T-cell (primary cell): Measurements from ENCODE around the gene OSGIN1. TPM values are rescaled to one million over a fixed set of nuclear protein-coding genes. Genes with fewer than 3 reads are reported as not detected.

Experiments
- ATAC-seq, 4 experiments: fragments of 200-7000 bp in 3 of 4; fragments of 150-1000 bp in 1 of 4; cut with Tn5 transposase; replicated peaks in 1 of 4; 1 replicate in 3 of 4; 2 replicates in 1 of 4; pipeline ENCODE4 v1.10.0; 2021; ENCODE audit warnings: moderate library complexity in 3 of 4, mild to moderate bottlenecking in 2 of 4, moderate number of reproducible peaks in 1 of 4
- CTCF ChIA-PET, 2 donors: fragments of 300-600 bp; sonication (Branson Sonifier 250); formaldehyde crosslinking; loops; one replicate each; lab custom pipeline; 2022; ENCODE audit warnings: antibody characterized with exemption in 2 of 2; lab: Charles Lee
- POLR2A ChIA-PET, 2 donors: fragments of 300-600 bp; sonication (Branson Sonifier 250); formaldehyde crosslinking; loops; one replicate each; lab custom pipeline; 2022; ENCODE audit warnings: antibody characterized with exemption in 2 of 2; lab: Charles Lee
- DNase-seq, 35 experiments: peaks; one replicate each; pipeline versions ENCODE4 v3.0.0 to v3.0.0-alpha.2; 2013 to 2023
- H3K27ac ChIP-seq: one replicate; pipeline ENCODE4 v1.5.1; 2013; ENCODE audit warnings: low read length
- H3K27me3 ChIP-seq, 2 experiments: replicated peaks in 1 of 2; 1 replicate in 1 of 2; 2 replicates in 1 of 2; pipeline versions ENCODE4 v1.6.1 to v1.7.0; 2013; ENCODE audit warnings: low read length in 1 of 2, mixed read lengths in 1 of 2; ENCODE audit not compliant: control insufficient read depth in 2 of 2, insufficient read depth in 2 of 2; ENCODE audit errors: extremely low read depth in 1 of 2
- H3K36me3 ChIP-seq, 2 donors: 1 replicate in 1 of 2; 2 replicates in 1 of 2; pipeline versions ENCODE4 v1.6.1 to v1.7.0; 2013; ENCODE audit warnings: low read length in 1 of 2; ENCODE audit not compliant: control insufficient read depth in 2 of 2, insufficient read depth in 1 of 2; ENCODE audit errors: extremely low read depth in 1 of 2
- H3K4me1 ChIP-seq, 2 experiments: 1 replicate in 1 of 2; 2 replicates in 1 of 2; pipeline versions ENCODE4 v1.6.1 to v1.7.0; 2013; ENCODE audit warnings: low read length in 2 of 2, mixed read lengths in 1 of 2; ENCODE audit not compliant: insufficient read depth in 2 of 2, control insufficient read depth in 1 of 2; ENCODE audit errors: extremely low read depth in 1 of 2
- H3K4me3 ChIP-seq, 2 donors: 1 replicate in 1 of 2; 2 replicates in 1 of 2; pipeline versions ENCODE4 v1.5.1 to v1.7.0; 2013; ENCODE audit warnings: mild to moderate bottlenecking in 2 of 2, low read length in 1 of 2, moderate library complexity in 1 of 2; ENCODE audit not compliant: control insufficient read depth in 1 of 2; ENCODE audit errors: extremely low read depth in 1 of 2
- H3K9me3 ChIP-seq: 2 replicates; pipeline ENCODE4 v1.7.0; 2013
- H3K27ac Mint-ChIP-seq, 2 donors: one replicate each; pipeline ENCODE4 v1.8.0; 2020 to 2021; ENCODE audit warnings: mild to moderate bottlenecking in 2 of 2, mixed read lengths in 2 of 2
- H3K27me3 Mint-ChIP-seq, 2 donors: one replicate each; pipeline ENCODE4 v1.8.0; 2021 to 2022; ENCODE audit warnings: mixed read lengths in 2 of 2
- H3K36me3 Mint-ChIP-seq: one replicate; pipeline ENCODE4 v1.8.0; 2021; ENCODE audit warnings: mixed read lengths
- H3K4me1 Mint-ChIP-seq, 3 donors: one replicate each; pipeline ENCODE4 v1.8.0; 2020 to 2022; ENCODE audit warnings: mixed read lengths in 3 of 3, mild to moderate bottlenecking in 1 of 3
- H3K4me3 Mint-ChIP-seq, 3 donors: one replicate each; pipeline ENCODE4 v1.8.0; 2020 to 2022; ENCODE audit warnings: mild to moderate bottlenecking in 3 of 3, mixed read lengths in 3 of 3, moderate library complexity in 3 of 3
- H3K9me3 Mint-ChIP-seq, 3 donors: one replicate each; pipeline ENCODE4 v1.8.0; 2020 to 2022; ENCODE audit warnings: mixed read lengths in 3 of 3
- WGBS: methylation state at CpG from one replicate; pipeline ENCODE4 v1.1.5; 2013; ENCODE audit warnings: missing lambda C conversion rate; ENCODE audit not compliant: insufficient coverage; 5-methylcytosine and 5-hydroxymethylcytosine counted together
- total RNA-seq, 35 experiments: library from RNA in 6 of 35; stranded (reverse) in 6 of 35; fragments of 120-200 nt in 1 of 35; gene quantifications; one replicate each; pipeline versions ENCODE4 v1.2.1 to v1.2.4 and lab custom pipeline; 2013 to 2026

Gene OSGIN1
- 1 to 10 TPM in 3 of 5 donors, under 1 TPM in 2; 0.41 to 2.8 (median 1.1) TPM for total RNA-seq
- 0.55 TPM for total RNA-seq (2013)
- total RNA-seq (lab: John Stamatoyannopoulos, UW): 0.37 to 9.6 (median 1.5) reads per million in 29 experiments

- Mint-ChIP-seq H3K4me1 (peaks cover 4 to 9% (median 8%) of the 10 kb centered on the region in 3 donors), H3K27me3 (peaks cover 8 to 23% of the 10 kb centered on the region in 2 donors), H3K9me3 (no peaks in the 10 kb centered on the region), H3K36me3 (no peaks in the 10 kb centered on the region), H3K4me3 (peak within 1 kb of the TSS in 2 of 3 donors; percentile 54 to 61), H3K27ac (no peak within 1 kb of the TSS)
- DNase-seq (peak in 31 of 35 experiments; percentile 4 to 53 (median 26)), ATAC-seq (peak; percentile 58 to 83 (median 66))
- Histone ChIP-seq H3K27me3 (peaks cover 2 to 50% of the 10 kb centered on the region in 2 experiments), H3K4me1 (peaks cover 0 to 19% of the 10 kb centered on the region in 2 experiments), H3K36me3 (no peaks in the 10 kb centered on the region), H3K27ac (no peak within 1 kb of the TSS), H3K4me3 (no peak within 1 kb of the TSS), H3K9me3 (no peaks in the 10 kb centered on the region)
- CTCF ChIA-PET: no interaction called here
- POLR2A ChIA-PET: no interaction called here
- 10% methylated on average over 22 of the region's 30 CpGs for WGBS
Observed at GRCh38 chr16:83952940-83953795, at the start of gene OSGIN1. Gene OSGIN1 (plus strand): TSS chr16:83953240. CDS start chr16:83957672, 4,432 bp downstream.

- 94% methylated on average over 8 of the region's 10 CpGs for WGBS
- DNase-seq (no peak), ATAC-seq (no peak)
- ChIA-PET POLR2A (no interaction called here), CTCF (no interaction called here)
- H3K9me3 Mint-ChIP-seq: no peaks in the 10 kb centered on the region
- H3K9me3 ChIP-seq: no peaks in the 10 kb centered on the region
- peaks cover 38 to 52% (median 48%) of the 10 kb centered on the region in 3 donors for H3K4me1 Mint-ChIP-seq
- H3K4me3 Mint-ChIP-seq: no peak overlapping the region
- peaks cover 5 to 13% of the 10 kb centered on the region in 2 experiments for H3K4me1 ChIP-seq
- no peaks in the 10 kb centered on the region for H3K27me3 Mint-ChIP-seq
- peaks cover 29% of the 10 kb centered on the region for H3K36me3 Mint-ChIP-seq
- H3K27ac ChIP-seq: no peak overlapping the region
- no peak overlapping the region for H3K4me3 ChIP-seq
- no peak overlapping the region for H3K27ac Mint-ChIP-seq
- H3K27me3 ChIP-seq: no peaks in the 10 kb centered on the region
- peaks cover 7 to 23% of the 10 kb centered on the region in 2 donors for H3K36me3 ChIP-seq
Observed at GRCh38 chr16:83903751-83904150, 49.3 kb upstream of the OSGIN1 start.

- ChIA-PET CTCF (no interaction called here), POLR2A (no interaction called here)
- H3K36me3 Mint-ChIP-seq: peaks cover 43% of the 10 kb centered on the region
- Histone ChIP-seq H3K4me1 (peaks cover 0 to under 1% of the 10 kb centered on the region in 2 experiments), H3K27me3 (no peaks in the 10 kb centered on the region), H3K27ac (no peak overlapping the region), H3K4me3 (no peak overlapping the region), H3K9me3 (no peaks in the 10 kb centered on the region), H3K36me3 (peaks cover 20 to 44% of the 10 kb centered on the region in 2 donors)
- no peak for DNase-seq
- no peak overlapping the region for H3K27ac Mint-ChIP-seq
- 92% methylated on average over 5 of the region's 8 CpGs for WGBS
- no peaks in the 10 kb centered on the region for H3K9me3 Mint-ChIP-seq
- H3K27me3 Mint-ChIP-seq: no peaks in the 10 kb centered on the region
- no peak for ATAC-seq
- peaks cover 18 to 31% (median 27%) of the 10 kb centered on the region in 3 donors for H3K4me1 Mint-ChIP-seq
- no peak overlapping the region for H3K4me3 Mint-ChIP-seq
Observed at GRCh38 chr16:83906683-83907082, 46.4 kb upstream of the OSGIN1 start.

GRCh38 chr16:83907111-83907510 is 45.9 kb upstream of the OSGIN1 start:
- POLR2A ChIA-PET: no interaction called here
- no peaks in the 10 kb centered on the region for H3K9me3 Mint-ChIP-seq
- ATAC-seq (no peak), DNase-seq (no peak)
- Histone ChIP-seq H3K4me3 (no peak overlapping the region), H3K9me3 (no peaks in the 10 kb centered on the region), H3K27ac (no peak overlapping the region), H3K4me1 (no peaks in the 10 kb centered on the region), H3K36me3 (peaks cover 20 to 49% of the 10 kb centered on the region in 2 donors), H3K27me3 (no peaks in the 10 kb centered on the region)
- peaks cover 18 to 27% (median 23%) of the 10 kb centered on the region in 3 donors for H3K4me1 Mint-ChIP-seq
- no peak overlapping the region for H3K4me3 Mint-ChIP-seq
- H3K27me3 Mint-ChIP-seq: no peaks in the 10 kb centered on the region
- 90% methylated on average over 2 of the region's 8 CpGs for WGBS
- peaks cover 47% of the 10 kb centered on the region for H3K36me3 Mint-ChIP-seq
- no peak overlapping the region for H3K27ac Mint-ChIP-seq
- CTCF ChIA-PET: no interaction called here

GRCh38 chr16:83907631-83908250 is 45.3 kb upstream of the OSGIN1 start:
- ChIA-PET POLR2A (no interaction called here), CTCF (interaction anchor here in 1 of 2 donors (0.5 to 1.0 kb wide), 2 partner anchors 9 to 50 kb away, joined by 3 to 6 read pairs; partner anchors contain the start of gene MLYCD)
- H3K4me3 ChIP-seq: no peak overlapping the region
- H3K27ac Mint-ChIP-seq: no peak overlapping the region
- H3K27me3 Mint-ChIP-seq: no peaks in the 10 kb centered on the region
- no peak overlapping the region for H3K27ac ChIP-seq
- H3K4me1 Mint-ChIP-seq: peaks cover 14 to 23% (median 18%) of the 10 kb centered on the region in 3 donors
- no peak for DNase-seq
- H3K9me3 Mint-ChIP-seq: no peaks in the 10 kb centered on the region
- H3K4me3 Mint-ChIP-seq: no peak overlapping the region
- no peaks in the 10 kb centered on the region for H3K9me3 ChIP-seq
- no peaks in the 10 kb centered on the region for H3K27me3 ChIP-seq
- peaks cover 50% of the 10 kb centered on the region for H3K36me3 Mint-ChIP-seq
- 100% methylated on average over 10 of the region's 15 CpGs for WGBS
- H3K4me1 ChIP-seq: no peaks in the 10 kb centered on the region
- no peak for ATAC-seq
- H3K36me3 ChIP-seq: peaks cover 25 to 55% of the 10 kb centered on the region in 2 donors

GRCh38 chr16:83908798-83909197 is 44.2 kb upstream of the OSGIN1 start:
- Mint-ChIP-seq H3K4me3 (no peak overlapping the region), H3K36me3 (peaks cover 55% of the 10 kb centered on the region), H3K4me1 (peaks cover 8 to 13% (median 13%) of the 10 kb centered on the region in 3 donors), H3K9me3 (no peaks in the 10 kb centered on the region), H3K27ac (no peak overlapping the region), H3K27me3 (no peaks in the 10 kb centered on the region)
- 82% methylated on average over 2 of the region's 2 CpGs for WGBS
- DNase-seq (no peak), ATAC-seq (no peak)
- peaks cover 25 to 63% of the 10 kb centered on the region in 2 donors for H3K36me3 ChIP-seq
- H3K27me3 ChIP-seq: no peaks in the 10 kb centered on the region
- ChIA-PET CTCF (no interaction called here), POLR2A (no interaction called here)
- H3K9me3 ChIP-seq: no peaks in the 10 kb centered on the region
- H3K27ac ChIP-seq: no peak overlapping the region
- no peak overlapping the region for H3K4me3 ChIP-seq
- H3K4me1 ChIP-seq: no peaks in the 10 kb centered on the region
